Astrocyte (in vitro differentiated cells and primary cell): Measurements from ENCODE around the gene MIOX.

Experiments used
- CTCF ChIP-seq: IDR thresholded peaks from 2 replicates; pipeline ENCODE4 v1.5.1; 2011; ENCODE audit warnings: low read depth, mild to moderate bottlenecking, inconsistent platforms, low read length, moderate library complexity; ENCODE audit not compliant: insufficient read depth
- EZH2 ChIP-seq: IDR thresholded peaks from 2 replicates; pipeline ENCODE4 v1.6.1; 2012; ENCODE audit warnings: mild to moderate bottlenecking, low read length, inconsistent platforms; ENCODE audit not compliant: insufficient read depth

GRCh38 chr22:50473088-50473487, 13.6 kb upstream of the MIOX start:
- TF ChIP-seq CTCF (no peak), EZH2 (no peak)
